Measurements from ENCODE around the gene LRRC8D.
"Not testable (repeated sequence)": the region's sequence is repeated elsewhere in the genome, so short reads cannot be mapped to it uniquely, and the experiment has no call there.

GRCh38 chr1:89984564-89985116 is 163.8 kb downstream of the LRRC8D start:
- not testable (repeated sequence) for TF ChIP-seq SMC3 (IDR thresholded peaks at IDR 0.05; ENCODE audit: low read depth, low read length)
- TF ChIP-seq, protein P1, sequence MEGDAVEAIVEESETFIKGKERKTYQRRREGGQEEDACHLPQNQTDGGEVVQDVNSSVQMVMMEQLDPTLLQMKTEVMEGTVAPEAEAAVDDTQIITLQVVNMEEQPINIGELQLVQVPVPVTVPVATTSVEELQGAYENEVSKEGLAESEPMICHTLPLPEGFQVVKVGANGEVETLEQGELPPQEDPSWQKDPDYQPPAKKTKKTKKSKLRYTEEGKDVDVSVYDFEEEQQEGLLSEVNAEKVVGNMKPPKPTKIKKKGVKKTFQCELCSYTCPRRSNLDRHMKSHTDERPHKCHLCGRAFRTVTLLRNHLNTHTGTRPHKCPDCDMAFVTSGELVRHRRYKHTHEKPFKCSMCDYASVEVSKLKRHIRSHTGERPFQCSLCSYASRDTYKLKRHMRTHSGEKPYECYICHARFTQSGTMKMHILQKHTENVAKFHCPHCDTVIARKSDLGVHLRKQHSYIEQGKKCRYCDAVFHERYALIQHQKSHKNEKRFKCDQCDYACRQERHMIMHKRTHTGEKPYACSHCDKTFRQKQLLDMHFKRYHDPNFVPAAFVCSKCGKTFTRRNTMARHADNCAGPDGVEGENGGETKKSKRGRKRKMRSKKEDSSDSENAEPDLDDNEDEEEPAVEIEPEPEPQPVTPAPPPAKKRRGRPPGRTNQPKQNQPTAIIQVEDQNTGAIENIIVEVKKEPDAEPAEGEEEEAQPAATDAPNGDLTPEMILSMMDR (conservative IDR thresholded peaks at IDR 0.05; ENCODE audit: low read depth, low read length): not testable (repeated sequence)
